Measurements from ENCODE around the gene ORC6. TPM values are rescaled to one million over a fixed set of nuclear protein-coding genes. Genes with fewer than 3 reads are reported as not detected.

The ORC6 gene
- total and polyA plus RNA-seq, 2 donors from 2014 or later: 0.94 to 1.5 TPM

GRCh38 chr16:46687486-46687885 is 2.0 kb upstream of the ORC6 start:
- Histone ChIP-seq H3K27ac (ENCODE audit: low read depth in 2 of 2, low read length in 2 of 2) (no peak overlapping the region), H3K9ac (ENCODE audit: low read length in 3 of 3) (no peak overlapping the region)
- intact Hi-C loops (cut with DNase I): no loop called here

GRCh38 chr16:46688101-46688653 is 1.3 kb upstream of the ORC6 start:
- peak overlapping the region; percentile 6 to 100 (median 79) for H3K9ac ChIP-seq (ENCODE audit: low read length in 3 of 3)
- TF ChIP-seq CTCF (IDR thresholded peaks at IDR 0.05; ENCODE audit: borderline replicate concordance, extremely low read depth, insufficient read depth): no peak
- DNase-seq (no peak), FAIRE-seq (no peak)
- H3K4me3 ChIP-seq (ENCODE audit: low read length in 3 of 3): peak overlapping the region; percentile 79 to 89 (median 85)
- peak overlapping the region; percentile 97 to 98 for H3K27ac ChIP-seq (ENCODE audit: low read depth in 2 of 2, low read length in 2 of 2)
- H3K9me3 ChIP-seq (ENCODE audit: control insufficient read depth in 2 of 3, insufficient read depth in 1 of 3, low read length in 3 of 3): no peaks in the 10 kb centered on the region
- intact Hi-C loops (cut with DNase I): no loop called here
- peaks cover 5 to 16% (median 14%) of the 10 kb centered on the region in 3 donors for H3K4me1 ChIP-seq (ENCODE audit: control insufficient read depth in 2 of 3, insufficient read depth in 2 of 3, low read depth in 1 of 3, low read length in 3 of 3)
- no peaks in the 10 kb centered on the region for H3K27me3 ChIP-seq (ENCODE audit: control insufficient read depth, insufficient read depth, low read length)
- H3K36me3 ChIP-seq (ENCODE audit: control insufficient read depth in 2 of 3, insufficient read depth in 3 of 3, low read length in 3 of 3): no peaks in the 10 kb centered on the region

More at GRCh38 chr16:46687486-46687885, 2.0 kb upstream of the ORC6 start:
- H3K27me3 ChIP-seq (ENCODE audit: control insufficient read depth, insufficient read depth, low read length): no peaks in the 10 kb centered on the region
- peaks cover 5 to 16% (median 14%) of the 10 kb centered on the region in 3 donors for H3K4me1 ChIP-seq (ENCODE audit: control insufficient read depth in 2 of 3, insufficient read depth in 2 of 3, low read depth in 1 of 3, low read length in 3 of 3)
- TF ChIP-seq CTCF (IDR thresholded peaks at IDR 0.05; ENCODE audit: borderline replicate concordance, extremely low read depth, insufficient read depth): no peak
- DNase-seq (no peak), FAIRE-seq (no peak)
- H3K9me3 ChIP-seq (ENCODE audit: control insufficient read depth in 2 of 3, insufficient read depth in 1 of 3, low read length in 3 of 3): no peaks in the 10 kb centered on the region
- peak overlapping the region; percentile 1 to 85 (median 79) for H3K4me3 ChIP-seq (ENCODE audit: low read length in 3 of 3)
- H3K36me3 ChIP-seq (ENCODE audit: control insufficient read depth in 2 of 3, insufficient read depth in 3 of 3, low read length in 3 of 3): no peaks in the 10 kb centered on the region

GRCh38 chr16:46688654-46689364 is 650 bp upstream of the ORC6 start, which contains the start of gene VPS35:
TSS of gene VPS35 (minus strand) at chr16:46689178. CDS start at chr16:46689133, 45 bp downstream.
- Histone ChIP-seq H3K27me3 (ENCODE audit: control insufficient read depth, insufficient read depth, low read length) (no peaks in the 10 kb centered on the region), H3K27ac (ENCODE audit: low read depth in 2 of 2, low read length in 2 of 2) (peak within 1 kb of the TSS; percentile 97 to 98), H3K36me3 (ENCODE audit: control insufficient read depth in 2 of 3, insufficient read depth in 3 of 3, low read length in 3 of 3) (no peaks in the 10 kb centered on the region), H3K4me3 (ENCODE audit: low read length in 3 of 3) (peak within 1 kb of the TSS; percentile 79 to 100 (median 92)), H3K9ac (ENCODE audit: low read length in 3 of 3) (peak within 1 kb of the TSS; percentile 56 to 100 (median 79)), H3K9me3 (ENCODE audit: control insufficient read depth in 2 of 3, insufficient read depth in 1 of 3, low read length in 3 of 3) (no peaks in the 10 kb centered on the region), H3K4me1 (ENCODE audit: control insufficient read depth in 2 of 3, insufficient read depth in 2 of 3, low read depth in 1 of 3, low read length in 3 of 3) (peaks cover 5 to 16% (median 14%) of the 10 kb centered on the region in 3 donors)
- no peak for TF ChIP-seq CTCF (IDR thresholded peaks at IDR 0.05; ENCODE audit: borderline replicate concordance, extremely low read depth, insufficient read depth)
- DNase-seq: peak; percentile 99 to 100 (median 99)
- intact Hi-C loops (cut with DNase I): no loop called here
- no peak for FAIRE-seq
